ENCODE results near the gene CCDC124.

GRCh38 chr19:17989425-17990094 lies 56.7 kb downstream of the CCDC124 start:
- no peak for TF ChIP-seq EZH2 (IDR thresholded peaks at IDR 0.05; ENCODE audit: low read length, missing control alignments)
- TF ChIP-seq, protein P1, sequence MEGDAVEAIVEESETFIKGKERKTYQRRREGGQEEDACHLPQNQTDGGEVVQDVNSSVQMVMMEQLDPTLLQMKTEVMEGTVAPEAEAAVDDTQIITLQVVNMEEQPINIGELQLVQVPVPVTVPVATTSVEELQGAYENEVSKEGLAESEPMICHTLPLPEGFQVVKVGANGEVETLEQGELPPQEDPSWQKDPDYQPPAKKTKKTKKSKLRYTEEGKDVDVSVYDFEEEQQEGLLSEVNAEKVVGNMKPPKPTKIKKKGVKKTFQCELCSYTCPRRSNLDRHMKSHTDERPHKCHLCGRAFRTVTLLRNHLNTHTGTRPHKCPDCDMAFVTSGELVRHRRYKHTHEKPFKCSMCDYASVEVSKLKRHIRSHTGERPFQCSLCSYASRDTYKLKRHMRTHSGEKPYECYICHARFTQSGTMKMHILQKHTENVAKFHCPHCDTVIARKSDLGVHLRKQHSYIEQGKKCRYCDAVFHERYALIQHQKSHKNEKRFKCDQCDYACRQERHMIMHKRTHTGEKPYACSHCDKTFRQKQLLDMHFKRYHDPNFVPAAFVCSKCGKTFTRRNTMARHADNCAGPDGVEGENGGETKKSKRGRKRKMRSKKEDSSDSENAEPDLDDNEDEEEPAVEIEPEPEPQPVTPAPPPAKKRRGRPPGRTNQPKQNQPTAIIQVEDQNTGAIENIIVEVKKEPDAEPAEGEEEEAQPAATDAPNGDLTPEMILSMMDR (conservative IDR thresholded peaks at IDR 0.05 in 1 of 2, IDR thresholded peaks at IDR 0.05 in 1 of 2; ENCODE audit: low read depth in 1 of 2, low read length in 2 of 2): no peak

Data from fibroblast of lung (primary cell).